ENCODE measurements around the gene POC1B.

- TF ChIP-seq CTCF (IDR thresholded peaks at IDR 0.05; ENCODE audit: low read length) (no peak), EZH2 (IDR thresholded peaks at IDR 0.05; ENCODE audit: borderline replicate concordance, low read length) (no peak)
Observed at GRCh38 chr12:89376844-89377243, 149.0 kb downstream of the POC1B start.

Data from OCI-LY1 (cell line).